Peyer's patch (tissue), 4 donors: ENCODE measurements around the gene TNN. TPM values are rescaled to one million over a fixed set of nuclear protein-coding genes. Genes with fewer than 3 reads are reported as not detected.

ENCODE experiments used
- DNase-seq, 3 donors: peaks; one replicate each; pipeline ENCODE4 v3.0.0-alpha.2; 2017 to 2019
- H3K27ac ChIP-seq, 4 donors: fragments of 200-600 bp; sonication (generic); one replicate each; pipeline ENCODE4 v1.5.1; 2016 to 2019
- H3K27me3 ChIP-seq, 2 donors: fragments of 200-600 bp; sonication (generic); one replicate each; pipeline ENCODE4 v1.5.1; 2019
- H3K36me3 ChIP-seq, 3 donors: fragments of 200-600 bp; sonication (generic); one replicate each; pipeline ENCODE4 v1.5.1; 2016 to 2019
- H3K4me1 ChIP-seq, 4 donors: fragments of 200-600 bp; sonication (generic); one replicate each; pipeline ENCODE4 v1.5.1; 2016 to 2019
- H3K4me3 ChIP-seq, 4 donors: fragments of 200-600 bp; sonication (generic); 1 replicate in 3 of 4; 2 replicates in 1 of 4; pipeline ENCODE4 v1.5.1; 2016 to 2019; ENCODE audit warnings: mild to moderate bottlenecking in 1 of 4
- H3K9me3 ChIP-seq, 4 donors: fragments of 200-600 bp; sonication (generic); one replicate each; pipeline ENCODE4 v1.5.1; 2016 to 2019; ENCODE audit warnings: mild to moderate bottlenecking in 1 of 4
- CTCF ChIP-seq, 6 experiments: fragments of 450-650 bp in 4 of 6; fragments of 200-600 bp in 2 of 6; sonication (generic) in 1 of 6; IDR thresholded peaks; one replicate each; pipeline ENCODE4 v1.5.1; 2017 to 2019; ENCODE audit warnings: antibody characterized with exemption in 6 of 6, mild to moderate bottlenecking in 3 of 6, moderate library complexity in 1 of 6
- POLR2A ChIP-seq, 2 donors: fragments of 450-650 bp; IDR thresholded peaks; one replicate each; pipeline ENCODE4 v1.5.1; 2017; ENCODE audit warnings: antibody characterized with exemption in 2 of 2, mild to moderate bottlenecking in 2 of 2, moderate library complexity in 2 of 2
- total RNA-seq, 4 donors: library from RNA; depleted of rRNA; stranded (reverse); fragments of >200 nt; gene quantifications; one replicate each; pipeline ENCODE4 v1.1.0, GENCODE V29; 2016

Gene TNN
- total RNA-seq, 4 donors from 2014 or later = 0.35 to 0.83 TPM; not detected in 2

GRCh38 chr1:175185903-175186302 is 118.3 kb downstream of the TNN start:
- no peak for DNase-seq
- Histone ChIP-seq H3K4me1 (peaks cover 0 to 37% (median 14%) of the 10 kb centered on the region in 4 donors), H3K27ac (no peak overlapping the region), H3K4me3 (no peak overlapping the region), H3K9me3 (no peaks in the 10 kb centered on the region), H3K36me3 (no peaks in the 10 kb centered on the region), H3K27me3 (no peaks in the 10 kb centered on the region)
- TF ChIP-seq CTCF (IDR thresholded peaks at IDR 0.05) (no peak), POLR2A (IDR thresholded peaks at IDR 0.05) (no peak)

- DNase-seq = no peak
- H3K4me1 ChIP-seq = peaks cover 0 to 37% (median 16%) of the 10 kb centered on the region in 4 donors
- H3K27ac ChIP-seq = no peak overlapping the region
Observed at GRCh38 chr1:175186433-175187160, 119.0 kb downstream of the TNN start.

GRCh38 chr1:175188936-175189335 is 121.3 kb downstream of the TNN start:
- Histone ChIP-seq H3K9me3 (no peaks in the 10 kb centered on the region), H3K4me3 (peak overlapping the region in 1 of 4 donors; percentile 13), H3K4me1 (peaks cover 0 to 34% (median 17%) of the 10 kb centered on the region in 4 donors), H3K27me3 (no peaks in the 10 kb centered on the region), H3K36me3 (no peaks in the 10 kb centered on the region), H3K27ac (peak overlapping the region in 3 of 4 donors; percentile 34 to 90 (median 59))
- peak in 2 of 3 donors; percentile 80 to 85 for DNase-seq
- no peak for TF ChIP-seq CTCF (IDR thresholded peaks at IDR 0.05)
- TF ChIP-seq POLR2A (IDR thresholded peaks at IDR 0.05) = no peak

More at GRCh38 chr1:175186433-175187160, 119.0 kb downstream of the TNN start:
- H3K27me3 ChIP-seq = no peaks in the 10 kb centered on the region
- H3K4me3 ChIP-seq = no peak overlapping the region
- H3K9me3 ChIP-seq = no peaks in the 10 kb centered on the region
- no peak for TF ChIP-seq CTCF (IDR thresholded peaks at IDR 0.05)
- no peak for TF ChIP-seq POLR2A (IDR thresholded peaks at IDR 0.05)
- no peaks in the 10 kb centered on the region for H3K36me3 ChIP-seq

GRCh38 chr1:175191659-175192058 is 124.0 kb downstream of the TNN start:
- Histone ChIP-seq H3K27me3 (no peaks in the 10 kb centered on the region), H3K27ac (peak overlapping the region; percentile 83 to 92 (median 88)), H3K36me3 (no peaks in the 10 kb centered on the region), H3K9me3 (no peaks in the 10 kb centered on the region), H3K4me3 (peak overlapping the region; percentile 66 to 83 (median 70)), H3K4me1 (peaks cover 0 to 26% (median 17%) of the 10 kb centered on the region in 4 donors)
- DNase-seq = peak in 2 of 3 donors; percentile 59 to 61
- TF ChIP-seq POLR2A (IDR thresholded peaks at IDR 0.05) (no peak), CTCF (IDR thresholded peaks at IDR 0.05) (no peak)

- peaks cover 0 to 26% (median 15%) of the 10 kb centered on the region in 4 donors for H3K4me1 ChIP-seq
Observed at GRCh38 chr1:175192111-175192629, 124.5 kb downstream of the TNN start.

More at GRCh38 chr1:175192111-175192629, 124.5 kb downstream of the TNN start:
- H3K36me3 ChIP-seq = no peaks in the 10 kb centered on the region
- H3K9me3 ChIP-seq = no peaks in the 10 kb centered on the region
- no peaks in the 10 kb centered on the region for H3K27me3 ChIP-seq
- H3K27ac ChIP-seq = peak overlapping the region; percentile 83 to 92 (median 88)
- TF ChIP-seq CTCF (IDR thresholded peaks at IDR 0.05) (peak in 3 of 6 experiments; percentile 13 to 27 (median 26)), POLR2A (IDR thresholded peaks at IDR 0.05) (no peak)
- peak; percentile 52 to 77 (median 65) for DNase-seq
- peak overlapping the region; percentile 66 to 83 (median 70) for H3K4me3 ChIP-seq
